Measurements from ENCODE around the gene CLCF1.
"Not testable (repeated sequence)": the region's sequence is repeated elsewhere in the genome, so short reads cannot be mapped to it uniquely, and the experiment has no call there.

The CLCF1 gene

DNA sequence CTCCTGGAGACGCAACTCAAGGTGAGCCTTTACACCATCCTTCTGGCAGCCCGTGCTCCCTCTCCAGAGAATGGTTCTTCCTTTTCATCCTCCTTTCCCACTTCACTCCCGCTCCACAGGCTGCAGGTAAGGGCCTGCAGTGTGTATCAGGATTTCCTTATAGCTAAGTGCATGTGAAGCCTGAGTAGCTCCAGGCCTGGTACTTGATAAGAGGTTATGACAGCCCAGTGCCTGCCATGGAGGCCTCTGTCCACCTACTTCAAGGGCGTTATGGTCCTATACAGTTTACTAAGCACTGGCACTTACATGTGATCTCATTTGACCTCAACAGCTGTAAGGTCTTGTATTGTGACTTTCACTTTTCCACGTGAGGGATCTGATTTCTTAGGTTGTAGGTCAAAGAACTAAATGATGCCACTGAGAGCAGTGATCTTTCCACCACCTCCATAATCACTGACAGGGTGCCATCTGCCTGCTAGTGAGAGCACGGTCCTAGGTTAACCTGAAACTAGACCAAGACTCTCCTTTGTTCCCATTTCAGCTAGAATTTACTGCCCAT lies 52.0 kb downstream of the CLCF1 start:
- DNase-seq = no peak

DNA sequence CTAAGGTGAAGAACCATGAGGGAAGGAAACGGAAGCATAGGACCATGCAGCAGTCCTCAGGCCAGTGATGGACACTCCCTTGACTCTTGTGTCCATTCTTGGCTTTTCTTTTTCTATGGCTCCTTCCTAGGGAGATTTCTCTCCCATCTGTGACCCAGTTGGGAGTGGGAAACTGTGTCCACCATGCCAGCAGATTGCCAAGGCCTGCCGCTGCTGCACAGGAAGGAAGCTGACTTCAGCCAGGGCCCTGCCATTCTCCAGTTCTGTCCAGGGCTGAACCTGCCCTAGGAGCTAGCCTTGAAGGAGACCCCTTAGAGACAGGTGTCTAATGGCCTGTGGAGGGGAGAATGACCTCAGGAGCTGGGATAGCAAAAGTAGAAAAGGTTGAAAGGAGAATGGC lies 52.7 kb downstream of the CLCF1 start:
- no peak for DNase-seq

DNA sequence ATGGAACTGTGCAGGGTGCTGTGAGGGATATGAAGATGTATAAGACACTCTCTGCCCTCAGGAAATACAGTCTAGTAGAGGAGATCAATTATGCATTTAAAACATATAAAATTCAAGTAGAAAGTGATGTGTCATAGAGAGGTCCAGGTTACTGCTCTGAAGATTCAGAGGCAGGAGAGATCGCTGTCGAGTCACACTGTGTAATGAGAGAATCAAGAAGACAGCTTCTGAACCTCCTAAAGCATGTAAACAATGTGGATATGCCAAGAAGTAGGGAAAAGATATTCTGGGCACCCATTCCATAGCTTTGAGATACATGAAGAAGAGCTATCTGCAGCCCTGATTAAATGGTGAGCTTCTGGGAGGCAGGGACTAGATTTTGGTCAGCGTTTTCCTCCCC lies 53.4 kb downstream of the CLCF1 start:
- no peak for DNase-seq

DNA sequence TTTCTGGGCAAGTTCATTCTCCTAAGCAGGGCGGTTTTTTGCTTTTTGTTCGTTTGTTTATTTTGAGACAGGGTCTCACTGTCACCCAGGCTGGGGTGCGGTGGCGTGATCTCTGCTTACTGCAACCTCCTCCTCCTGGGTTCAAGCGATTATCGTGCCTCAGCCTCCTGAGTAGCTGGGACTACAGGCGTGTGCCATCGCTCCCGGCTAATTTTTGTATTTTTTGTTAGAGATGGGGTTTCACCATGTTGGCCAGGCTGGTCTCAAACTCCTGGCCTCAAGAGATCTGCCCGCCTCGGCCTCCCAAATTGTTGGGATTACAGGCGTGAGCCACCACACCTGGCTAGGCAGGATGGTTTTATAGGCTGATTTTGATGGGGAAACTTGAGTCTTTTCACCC lies 54.5 kb downstream of the CLCF1 start:
- DNase-seq = not testable (repeated sequence)

DNA sequence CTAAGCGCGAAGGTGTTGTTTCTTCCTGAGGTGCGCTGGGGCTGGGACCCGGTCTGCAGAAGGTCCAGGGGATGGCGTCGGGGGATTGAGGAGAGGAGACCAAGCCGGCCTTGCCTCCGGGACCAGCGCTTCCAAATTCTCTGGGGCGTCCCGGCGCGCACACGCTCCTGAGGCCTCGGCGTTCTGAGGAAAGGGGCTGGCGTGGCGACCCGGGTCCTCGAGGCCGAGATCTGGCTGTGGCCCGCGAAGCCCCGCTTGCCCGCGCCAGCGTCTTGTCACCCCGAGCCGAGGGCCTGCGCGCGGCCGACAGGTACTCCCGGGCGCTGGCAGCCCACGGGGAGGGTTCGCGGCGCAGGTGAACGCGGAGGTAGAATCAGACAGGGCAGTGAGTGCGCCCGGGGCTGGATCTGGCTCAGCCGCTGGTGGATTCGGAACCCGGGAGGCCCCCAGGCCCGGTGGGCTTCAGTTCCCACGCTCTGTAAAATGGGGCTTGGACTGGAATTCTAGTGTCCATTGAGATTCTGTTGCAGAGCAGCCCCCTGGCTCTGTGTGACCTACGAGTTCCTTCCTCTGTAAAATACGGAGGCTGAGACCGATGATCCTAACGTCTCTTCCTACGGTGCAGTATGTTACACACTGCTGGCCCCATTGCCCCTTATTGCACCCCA lies 55.4 kb downstream of the CLCF1 start:
- peak; percentile 32 for DNase-seq

DNA sequence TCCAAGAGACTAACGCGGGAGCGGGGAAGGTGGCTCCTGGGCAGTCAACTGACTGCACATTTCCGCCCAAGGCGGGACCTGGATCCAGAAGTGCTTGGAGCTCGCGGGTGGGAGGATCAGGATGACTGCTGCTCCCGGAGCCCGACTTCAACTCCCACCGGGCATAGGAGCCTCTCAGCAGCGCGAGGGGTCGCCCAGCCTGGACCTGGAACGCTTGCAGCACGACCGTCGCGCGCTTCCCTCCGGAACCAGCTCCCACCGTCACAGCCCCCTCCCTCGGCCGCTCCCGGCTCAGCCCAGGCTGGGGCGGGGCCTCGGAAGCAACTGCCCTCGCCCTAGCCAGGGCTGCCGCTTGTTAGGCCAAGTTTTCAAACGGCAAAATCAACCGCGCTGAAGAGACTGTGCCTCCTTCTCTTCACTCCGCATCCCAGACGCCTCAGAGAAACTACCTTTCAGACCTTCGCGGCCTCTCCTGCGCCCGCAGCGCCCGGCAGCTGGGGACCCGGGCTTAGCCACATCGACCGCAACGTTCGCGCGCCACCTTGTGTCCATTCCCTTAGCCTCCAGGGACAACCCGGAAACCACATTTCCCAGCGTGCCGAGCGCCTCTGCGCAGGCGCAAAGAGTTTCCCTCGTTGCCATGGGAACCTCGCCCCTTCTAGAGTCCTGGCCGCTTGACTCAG lies 56.1 kb downstream of the CLCF1 start:
- DNase-seq = peak; percentile 94

DNA sequence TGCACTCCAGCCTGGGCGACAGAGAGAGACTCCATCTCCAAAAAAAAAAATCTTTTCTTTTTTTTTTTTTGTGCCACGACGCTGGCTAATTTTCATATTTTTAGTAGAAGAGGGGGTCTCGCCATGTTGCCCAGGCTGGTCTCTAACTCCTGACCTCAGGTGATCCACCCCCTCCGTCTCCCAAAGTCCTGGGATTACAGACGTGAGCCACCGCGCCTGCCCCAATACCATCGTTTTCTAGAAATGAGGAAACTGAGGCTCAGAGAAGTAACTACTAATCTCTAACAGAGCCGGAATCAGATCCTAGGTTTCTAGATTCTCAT lies 56.6 kb downstream of the CLCF1 start:
- DNase-seq = no peak

DNA sequence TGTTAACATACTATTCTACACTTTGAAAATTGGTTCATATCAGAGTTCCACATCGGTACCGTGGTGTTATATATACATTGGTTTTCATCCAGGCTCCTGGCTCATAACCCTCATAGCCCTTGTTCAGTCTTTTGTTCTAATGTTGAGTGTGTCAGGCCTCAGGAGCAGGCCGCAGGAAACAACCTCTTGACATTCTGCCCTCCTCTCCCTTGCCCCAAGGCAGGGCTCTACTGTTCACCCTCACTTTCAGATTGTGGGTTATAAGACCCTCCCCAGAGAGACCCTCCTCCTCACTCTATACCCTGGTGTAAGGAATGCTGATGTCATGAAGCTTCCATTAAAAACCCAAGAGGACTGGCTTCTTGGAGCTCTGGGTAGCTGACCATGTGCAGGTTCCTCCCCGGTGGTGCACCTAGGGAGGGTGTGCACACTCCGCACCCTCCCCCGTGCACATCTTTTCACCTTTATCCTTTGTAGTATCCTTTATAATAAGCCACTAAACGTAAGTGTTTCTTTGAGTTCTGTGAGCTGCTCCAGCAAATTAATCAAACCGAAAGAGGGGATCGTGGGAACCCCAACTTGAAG lies 58.0 kb downstream of the CLCF1 start:
- DNase-seq = no peak

DNA sequence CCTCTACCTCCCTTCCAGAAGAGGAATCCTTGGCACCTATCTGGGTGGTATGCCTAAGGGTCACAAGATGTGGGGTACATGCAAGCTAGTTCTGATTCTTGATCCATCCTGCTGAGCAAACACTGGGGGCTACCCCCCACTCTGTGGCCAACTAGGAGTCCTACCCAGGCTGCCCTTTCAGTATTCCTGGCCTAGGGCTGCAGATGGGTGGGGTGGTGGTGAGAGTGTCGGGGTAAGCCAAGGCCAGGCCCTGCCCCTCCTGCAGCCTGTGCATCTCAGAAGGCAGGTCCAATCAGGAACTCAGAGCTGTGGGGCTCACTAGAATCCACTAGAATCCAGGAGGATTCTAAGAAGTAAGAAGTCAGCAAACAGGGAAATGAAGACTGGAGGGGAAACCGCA lies 59.2 kb downstream of the CLCF1 start:
- no peak for DNase-seq

Measured in DMS79 treated with DMSO at 0.1 percent for 48 hours (cell line).